ENCODE results near the gene SNHG17.

SNHG17 gene

DNA sequence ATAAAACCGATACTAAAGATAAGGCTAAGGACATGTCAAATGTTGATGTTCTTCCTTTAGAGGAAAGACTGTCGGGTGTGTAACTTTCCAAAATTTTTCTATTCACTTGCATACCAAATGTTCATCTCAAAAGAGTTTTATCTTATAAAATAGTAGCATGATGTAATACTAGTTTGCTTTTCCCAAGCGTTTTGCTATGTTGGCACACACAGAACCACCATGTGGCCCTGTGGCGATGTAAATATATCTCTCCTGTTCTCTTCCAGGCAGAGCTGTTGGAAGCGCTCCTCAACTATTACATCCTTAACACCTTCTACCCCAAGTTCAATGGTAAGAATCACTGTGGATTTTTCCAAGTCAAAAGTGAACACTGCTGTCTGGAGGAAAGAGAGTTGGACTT is 62.3 kb downstream of the SNHG17 start:
- no peak for FAIRE-seq
